NCI-H2227 treated with DMSO at 0.1 percent for 48 hours (cell line): ENCODE results near the gene C1orf74.

Source experiments
- DNase-seq: peaks from one replicate; lab custom pipeline; 2025; lab: John Stamatoyannopoulos, UW

The C1orf74 gene

DNA sequence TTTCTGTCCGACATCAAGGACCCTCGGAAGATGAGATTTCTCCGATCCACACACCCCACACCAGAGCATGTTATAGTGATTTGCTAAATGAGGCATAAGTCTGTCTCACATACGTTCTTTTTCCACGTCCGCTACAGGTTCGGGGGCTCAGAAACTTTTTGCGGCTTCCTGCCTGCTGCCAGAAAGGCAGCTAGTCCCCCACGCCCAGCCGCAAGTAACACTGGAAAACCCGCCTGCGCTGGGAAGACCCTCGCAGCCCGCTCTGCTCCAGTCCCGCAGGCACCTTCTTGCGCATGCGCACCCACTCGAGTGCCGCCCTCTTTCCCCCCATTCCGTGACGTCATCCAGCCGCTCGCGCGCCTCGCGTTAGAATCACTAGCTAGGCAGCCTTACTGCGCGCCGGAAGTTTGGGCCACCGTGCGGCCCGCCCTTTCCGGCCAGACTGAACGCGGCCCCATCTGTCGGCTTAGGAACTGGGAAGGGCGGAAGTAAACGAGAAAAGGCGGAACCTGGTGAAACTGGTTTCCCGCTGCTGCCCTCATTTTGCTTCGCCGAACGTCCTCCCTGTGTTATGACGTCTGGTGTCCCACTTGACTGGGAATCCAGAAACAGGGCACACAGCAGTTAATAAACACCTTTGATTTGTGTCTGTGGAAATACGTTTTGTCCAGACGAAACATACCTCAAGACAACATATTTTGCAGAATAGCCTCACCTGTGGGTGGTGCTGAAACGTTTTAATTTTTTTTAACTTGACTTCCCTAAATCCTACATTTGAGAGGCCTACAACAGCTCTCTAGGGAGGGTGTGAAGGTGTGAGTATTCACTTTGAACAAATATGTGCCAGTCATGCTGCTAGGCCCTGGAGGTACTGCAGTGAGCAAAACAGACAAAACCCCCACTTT is at the start of gene C1orf74:
C1orf74 (minus strand) TSS at position 295 of the 905 bp plus-strand sequence. CDS start 925 bp downstream, outside the sequence.
- DNase-seq, result peak; percentile 99

DNA sequence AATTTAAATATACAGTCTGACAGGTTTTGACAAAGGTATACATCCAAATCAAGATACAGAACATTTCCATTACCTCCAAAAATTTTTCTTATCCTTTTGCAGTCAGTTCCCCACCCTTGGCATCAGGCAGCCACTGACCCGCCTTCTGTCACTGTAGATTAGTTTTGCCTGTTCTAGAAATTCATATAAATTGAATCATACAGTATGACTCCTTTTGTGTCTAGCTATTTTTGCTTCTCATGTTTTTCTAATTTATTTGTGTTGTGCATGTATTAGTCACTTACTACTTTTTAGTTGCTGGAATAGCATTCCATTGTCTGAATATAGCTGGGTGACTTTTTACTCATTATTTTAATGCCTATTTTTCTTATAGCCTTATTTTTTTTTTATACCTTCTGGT is 47.3 kb upstream of the C1orf74 start:
- DNase-seq, result no peak

DNA sequence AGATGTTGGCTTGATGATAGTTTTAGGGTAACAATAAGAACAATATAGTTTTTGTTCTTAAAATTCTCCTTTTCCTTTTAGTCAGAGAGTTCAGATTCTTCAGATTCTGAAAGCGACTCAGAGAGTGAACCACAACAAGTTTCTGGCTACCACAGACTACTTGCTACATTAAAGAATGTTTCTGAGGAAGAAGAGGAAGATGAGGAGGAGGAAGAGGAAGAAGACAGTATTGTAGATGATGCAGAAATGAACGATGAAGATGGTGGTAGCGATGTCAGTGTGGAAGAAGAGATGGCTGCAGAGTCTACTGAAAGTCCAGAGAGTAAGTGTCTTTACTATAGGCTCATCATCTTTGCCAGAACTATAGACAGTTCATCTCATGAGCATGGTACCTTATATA is 46.4 kb upstream of the C1orf74 start:
- no peak for DNase-seq

DNA sequence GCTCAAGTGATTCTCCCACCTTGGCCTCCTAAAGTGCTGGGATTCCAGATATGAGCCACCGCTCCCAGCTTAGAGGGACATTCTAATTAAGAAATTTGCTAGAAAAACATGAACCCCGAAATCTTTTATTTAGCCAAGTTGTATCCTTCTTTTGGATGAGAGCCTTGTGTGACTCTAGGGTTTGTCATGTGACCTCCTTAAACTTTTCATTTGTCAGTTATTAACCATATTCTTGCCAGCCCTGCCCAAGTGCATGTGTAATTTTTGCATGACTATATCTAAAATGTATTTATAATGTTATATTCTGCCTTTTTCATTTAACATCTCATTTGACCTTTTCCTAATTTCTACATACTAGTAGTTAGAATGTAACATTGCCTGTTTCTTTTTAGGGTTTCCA is 45.4 kb upstream of the C1orf74 start:
- no peak for DNase-seq

DNA sequence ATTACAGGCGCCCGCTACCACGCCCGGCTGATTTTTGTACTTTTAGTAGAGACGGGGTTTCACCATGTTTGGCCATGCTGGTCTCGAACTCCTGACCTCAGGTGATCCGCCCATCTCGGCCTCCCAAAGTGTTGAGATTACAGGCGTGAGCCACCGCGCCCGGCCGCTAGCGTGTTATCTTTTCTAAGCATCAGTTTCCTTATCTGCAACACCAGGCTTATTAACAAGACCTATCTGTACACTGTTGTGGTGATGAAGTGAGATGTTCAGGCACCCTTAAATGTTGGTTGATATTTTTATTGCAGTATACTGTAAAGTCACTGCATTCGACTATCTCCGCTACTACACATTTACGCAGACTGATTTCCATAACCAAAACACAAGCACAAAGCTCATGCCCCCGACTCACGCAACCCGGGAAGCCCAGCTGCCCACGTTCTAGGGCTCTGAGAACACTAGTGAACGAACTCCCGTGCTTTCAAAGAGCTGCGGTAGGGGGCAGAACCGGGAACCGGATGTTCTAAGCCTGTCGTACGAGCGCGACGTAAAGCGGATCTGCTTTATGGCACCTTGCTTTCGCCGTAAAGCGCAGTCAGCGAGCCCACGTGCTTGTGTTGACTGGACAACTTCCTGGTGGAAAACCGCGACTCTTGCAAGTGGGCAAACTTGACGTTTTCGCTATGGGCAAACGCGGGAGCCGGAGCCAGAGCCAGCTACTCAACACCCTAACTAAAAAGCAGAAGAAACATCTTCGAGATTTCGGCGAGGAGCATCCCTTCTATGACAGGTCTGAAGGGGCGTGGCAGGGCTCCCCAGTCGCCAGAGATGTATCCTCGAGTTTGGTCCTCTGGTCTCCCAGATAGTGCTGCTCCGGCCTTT is 43.3 kb upstream of the C1orf74 start, which contains the start of gene UTP25:
UTP25 (plus strand) TSS at position 589 of the 879 bp plus-strand sequence; CDS start at position 681, 92 bp downstream.
- peak; percentile 95 for DNase-seq

DNA sequence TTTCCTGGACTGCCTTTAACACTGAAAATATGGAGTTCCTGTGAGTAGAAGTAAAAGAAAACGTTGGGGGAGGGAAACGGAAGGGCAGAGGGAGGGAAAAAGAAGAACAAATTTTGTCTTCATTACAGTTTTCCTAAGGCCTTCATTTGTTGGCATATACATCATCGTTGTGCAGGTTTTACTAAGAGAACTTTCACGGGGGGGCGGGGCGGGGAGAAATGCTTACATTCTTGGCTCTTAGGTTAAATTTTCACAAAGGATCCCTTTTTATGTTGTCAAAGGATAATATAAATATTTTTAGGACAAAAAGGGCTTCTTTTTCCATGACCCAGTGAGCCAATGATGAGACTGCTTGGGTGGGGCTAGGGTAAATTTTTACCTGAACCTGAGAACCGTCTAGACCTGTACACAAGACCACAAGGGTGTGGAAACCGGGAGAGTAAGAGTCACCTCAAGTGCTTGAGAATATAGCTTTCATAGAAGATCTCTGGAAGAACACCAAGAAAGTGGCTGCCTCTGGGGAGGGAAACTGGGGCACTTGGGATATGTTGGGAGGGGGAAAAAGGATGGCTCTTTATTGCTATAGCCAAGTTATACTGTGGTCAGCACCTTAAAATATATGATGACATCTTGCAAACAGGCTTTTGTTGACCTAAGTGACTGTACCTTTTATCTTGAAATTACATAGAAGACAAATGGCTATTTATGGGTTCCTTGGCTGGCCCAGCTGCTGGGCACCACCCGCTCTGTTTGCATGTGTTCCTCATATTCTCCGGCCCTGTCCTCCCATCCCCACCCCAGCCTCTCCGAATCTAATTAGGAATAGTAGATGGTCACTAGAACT is 41.5 kb upstream of the C1orf74 start:
- peak; percentile 6 for DNase-seq

DNA sequence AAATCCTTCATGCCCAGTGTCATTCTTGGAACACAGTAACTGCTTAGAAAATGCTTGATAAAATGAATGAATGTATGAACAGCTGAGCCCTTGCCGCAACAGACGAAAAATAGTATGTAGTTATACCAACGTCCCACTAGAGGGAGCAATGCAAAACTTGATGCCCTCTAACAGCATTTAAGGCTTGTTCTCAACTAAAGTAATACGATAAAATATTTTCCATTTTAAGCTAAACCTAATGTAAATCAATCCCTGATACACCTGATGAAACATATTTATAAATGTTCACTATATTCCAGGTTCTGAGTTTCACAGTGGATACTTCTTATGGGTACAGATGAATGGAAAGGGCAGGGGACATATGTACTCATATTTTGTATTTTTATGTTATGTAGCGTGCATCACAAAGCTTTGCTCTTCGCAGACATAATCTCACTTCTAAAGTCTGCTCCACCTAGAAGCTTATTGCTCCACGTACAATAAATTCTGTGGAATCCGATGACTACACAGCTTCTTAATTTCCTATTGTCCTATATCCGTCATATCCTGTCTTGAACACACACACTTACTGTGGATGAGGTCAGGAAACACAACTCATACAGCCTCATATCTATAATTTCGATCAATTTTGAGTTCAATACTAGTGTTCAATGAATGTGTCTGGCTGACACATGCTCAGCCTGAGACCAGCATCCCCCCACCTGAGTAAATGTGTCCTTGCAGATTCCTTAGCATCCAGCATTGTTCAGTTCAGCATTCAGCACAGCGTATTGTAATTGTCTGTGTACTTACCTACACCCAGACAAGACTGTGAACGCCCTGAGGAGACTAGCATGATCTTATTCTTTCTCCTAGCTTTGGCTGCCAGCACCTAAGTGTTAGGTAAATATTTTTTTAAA is 39.0 kb upstream of the C1orf74 start:
- DNase-seq, result peak; percentile 9

DNA sequence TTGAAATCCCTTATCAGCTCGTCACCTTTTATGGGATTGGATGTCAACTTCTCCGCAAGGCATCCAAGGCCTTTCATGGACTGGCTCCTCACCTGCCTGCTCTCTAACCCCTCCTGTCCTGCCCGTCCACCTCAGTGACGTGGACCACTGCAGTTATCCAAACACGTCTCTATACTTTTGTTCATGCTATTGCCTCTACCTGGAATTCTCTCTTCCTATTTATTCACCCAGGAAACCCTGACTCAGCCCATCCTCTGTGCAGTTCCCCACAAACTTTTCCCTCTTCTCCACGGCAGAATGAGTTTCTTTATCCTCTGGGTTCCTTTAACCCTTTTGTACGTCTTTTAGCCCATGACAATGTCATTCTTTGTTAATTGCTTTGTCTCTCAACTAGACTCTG is 38.3 kb upstream of the C1orf74 start:
- DNase-seq, result no peak

DNA sequence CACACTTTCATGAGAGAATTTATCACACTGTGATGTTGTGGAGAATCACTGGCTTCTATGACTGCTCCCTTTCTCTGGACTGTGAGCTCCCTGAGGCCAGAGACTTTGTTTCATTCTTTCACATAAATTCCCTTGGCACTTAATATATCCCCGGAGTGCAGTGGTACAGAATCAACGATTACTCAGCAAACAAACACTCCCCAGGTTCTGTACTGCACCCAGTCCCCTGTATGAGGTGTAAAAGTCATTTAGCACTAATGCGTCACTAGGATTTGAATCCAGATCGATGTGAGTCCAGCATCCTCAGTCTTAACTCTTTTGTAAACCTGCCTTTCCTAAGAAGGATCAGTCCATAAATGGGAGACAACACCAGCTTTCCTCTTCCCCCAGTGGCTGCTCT is 36.6 kb upstream of the C1orf74 start:
- no peak for DNase-seq

DNA sequence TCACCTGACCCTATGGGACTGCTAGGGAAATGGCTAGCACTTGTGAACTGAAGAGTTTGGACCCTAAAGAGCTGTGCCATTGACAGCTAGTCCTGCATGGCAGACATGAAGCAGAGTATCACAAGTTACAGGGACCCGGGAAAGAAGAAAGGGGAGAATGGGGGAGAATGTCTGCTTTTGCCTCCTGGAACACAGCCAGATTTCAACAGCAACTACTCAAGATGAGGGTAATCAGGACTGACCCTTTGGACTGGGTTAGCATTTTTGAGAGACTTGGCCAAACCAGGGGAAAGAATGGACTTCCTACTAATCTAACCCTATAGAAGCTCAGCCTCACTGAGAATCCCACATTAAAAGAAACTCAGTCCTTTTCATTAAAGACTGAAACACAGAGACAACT is 34.7 kb upstream of the C1orf74 start:
- peak; percentile 71 for DNase-seq

DNA sequence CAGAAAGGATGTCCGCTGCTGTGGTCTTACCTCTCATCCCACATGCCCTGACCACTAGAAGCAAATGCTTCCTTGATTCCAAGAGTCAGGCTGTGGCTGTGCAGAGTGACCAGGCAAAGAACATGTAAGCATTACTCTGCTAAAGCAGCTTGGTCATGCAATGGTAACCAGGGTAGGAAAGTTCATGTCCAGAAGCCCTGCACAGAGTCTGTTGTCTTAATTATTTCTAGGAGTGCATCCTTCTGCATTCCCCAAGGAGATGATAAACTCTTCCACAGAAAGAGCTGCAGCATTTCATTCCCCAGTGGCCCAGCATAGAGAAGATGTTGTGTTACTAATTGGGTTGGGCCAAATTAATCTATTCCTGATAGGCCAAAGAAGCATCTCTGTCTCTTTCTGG is 33.3 kb upstream of the C1orf74 start:
- no peak for DNase-seq

DNA sequence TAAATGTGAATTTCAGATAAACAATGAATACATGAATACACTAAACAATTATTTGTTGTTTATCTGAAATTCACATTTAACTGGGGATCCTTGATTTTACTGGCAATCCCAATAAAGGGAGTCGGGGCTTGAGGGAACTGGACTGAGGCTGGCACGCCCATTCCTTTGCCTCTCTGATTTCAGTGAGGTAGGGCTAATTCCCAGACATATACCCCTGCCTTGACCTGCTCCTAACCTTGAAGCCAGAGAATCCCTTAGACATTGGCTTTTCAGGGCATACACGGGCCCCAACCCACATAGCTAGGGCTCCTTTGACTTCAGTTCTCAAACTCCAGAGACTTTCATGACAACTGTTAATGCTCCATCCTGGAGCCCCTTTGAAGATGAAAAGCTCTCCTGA is 32.6 kb upstream of the C1orf74 start:
- DNase-seq, result no peak

DNA sequence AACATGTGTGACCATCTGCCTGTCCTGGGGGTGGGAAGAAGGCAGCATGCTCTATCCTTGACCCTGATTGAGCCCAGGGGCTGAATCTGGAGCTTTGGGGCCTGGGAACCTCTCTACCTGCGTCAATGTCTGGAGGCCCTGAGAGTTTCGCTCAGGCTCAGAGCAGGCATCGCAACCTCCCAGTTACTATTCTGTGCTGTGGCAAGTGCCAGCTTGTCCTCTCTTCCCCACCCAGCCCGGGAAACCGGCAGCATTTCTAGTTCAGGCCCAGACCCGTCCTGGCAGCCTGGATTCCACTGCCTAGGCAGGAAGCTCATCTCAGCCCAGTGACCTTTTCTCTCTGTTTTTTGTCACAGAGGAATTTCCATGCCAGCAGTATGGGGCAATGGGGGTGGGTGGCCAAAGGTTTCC is 31.6 kb upstream of the C1orf74 start:
- DNase-seq, result no peak

DNA sequence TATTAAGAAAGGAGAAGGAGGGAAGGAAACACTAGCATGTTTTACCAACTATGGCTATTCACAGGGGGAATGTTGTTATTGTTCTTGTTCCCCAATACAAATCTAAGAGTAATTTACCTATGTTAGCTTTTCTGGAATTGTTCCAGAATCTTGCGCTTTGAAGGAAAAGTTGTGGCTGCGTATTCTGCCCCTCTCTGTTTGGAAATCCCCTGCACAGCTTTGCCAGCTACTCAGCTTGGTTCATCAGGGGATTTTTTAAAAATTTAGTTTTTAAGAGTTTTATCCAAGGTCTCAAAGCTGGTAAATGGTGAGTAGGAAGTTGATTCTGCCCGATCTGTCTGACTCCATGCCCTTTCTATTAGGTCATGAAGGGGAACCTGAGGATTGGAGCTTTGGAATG is 31.1 kb upstream of the C1orf74 start:
- DNase-seq, result no peak

DNA sequence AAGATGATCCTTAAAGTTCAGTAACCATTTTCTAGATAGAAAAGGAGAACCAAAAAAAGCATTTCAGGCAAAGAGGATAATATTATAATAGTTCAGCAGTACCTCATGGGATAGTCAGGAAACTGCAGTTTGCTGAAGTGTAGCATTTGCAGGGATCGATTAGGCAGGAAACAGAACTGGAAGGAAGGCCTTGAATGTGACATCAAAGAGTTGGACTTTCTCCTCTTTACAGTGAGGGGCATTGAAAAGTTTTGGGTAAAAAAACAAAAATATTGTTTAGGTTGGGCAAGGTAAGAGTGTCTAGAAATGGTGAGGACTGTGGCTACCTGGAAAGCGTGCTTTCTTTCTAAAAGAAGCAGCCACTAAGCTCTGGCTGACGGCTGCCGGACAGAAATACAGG is 29.5 kb upstream of the C1orf74 start:
- DNase-seq, result no peak

DNA sequence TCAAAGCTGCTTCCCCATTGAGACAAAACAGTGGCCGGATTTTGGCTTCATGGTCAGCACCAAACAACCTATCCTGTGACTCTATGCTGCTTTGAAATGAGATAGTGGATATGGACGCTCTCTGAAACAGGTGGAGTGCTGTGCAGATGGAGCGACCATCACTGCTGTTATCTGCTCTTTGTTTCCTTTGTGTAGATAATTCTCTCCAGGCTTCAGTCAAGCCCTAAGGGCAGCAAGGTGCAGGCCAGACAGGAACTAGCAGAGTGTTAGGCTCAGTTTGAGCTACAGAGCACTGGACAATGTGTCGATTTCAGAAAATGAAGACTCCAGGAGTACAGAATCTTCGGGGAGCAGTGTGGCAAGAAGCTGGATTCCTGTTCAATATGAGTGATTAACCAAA is 26.4 kb upstream of the C1orf74 start:
- DNase-seq, result no peak

DNA sequence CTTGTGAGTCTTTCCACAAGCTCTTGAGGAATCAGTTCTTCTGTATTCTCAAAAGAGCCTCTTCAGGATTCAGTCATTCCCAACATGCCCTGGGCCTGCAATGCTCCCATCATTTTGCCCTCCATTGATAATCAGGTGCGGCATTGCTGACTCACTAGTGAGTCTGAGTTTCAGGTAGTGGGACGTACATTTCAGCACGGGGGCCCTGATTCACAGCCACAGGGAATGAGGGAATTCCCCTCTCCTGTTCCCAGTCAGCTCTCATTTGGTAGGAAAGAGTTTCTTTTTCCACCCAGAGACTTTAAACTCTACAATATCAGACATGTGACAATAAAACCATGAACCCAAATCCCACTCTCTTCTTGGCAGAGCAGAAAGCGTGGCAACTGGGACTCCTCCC is 25.3 kb upstream of the C1orf74 start:
- no peak for DNase-seq

DNA sequence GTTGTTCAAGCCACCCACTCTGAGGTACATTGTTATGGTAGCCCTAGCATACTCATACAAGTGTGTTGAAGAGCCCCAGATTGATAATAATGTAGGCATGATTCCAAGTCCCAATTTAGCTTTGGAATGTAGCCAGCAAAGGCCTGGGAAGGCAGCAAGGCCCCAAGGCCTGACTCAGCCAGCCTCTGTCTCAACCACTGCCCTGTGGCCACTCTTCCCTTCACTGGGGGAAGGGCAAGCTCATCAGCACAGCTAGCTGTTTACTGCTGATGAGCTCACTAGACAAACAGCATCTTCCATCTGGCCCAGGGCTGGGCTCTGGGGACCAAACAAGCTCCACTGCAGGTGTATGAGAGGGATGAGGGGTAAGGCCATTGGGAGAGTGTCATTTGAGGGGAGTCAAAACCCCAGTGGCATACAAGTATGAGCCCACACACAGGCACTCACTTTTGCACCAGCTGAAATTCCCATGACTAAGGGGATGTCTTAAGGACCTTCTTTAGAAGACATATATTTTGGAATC is 23.8 kb upstream of the C1orf74 start:
- DNase-seq, result peak; percentile 10

DNA sequence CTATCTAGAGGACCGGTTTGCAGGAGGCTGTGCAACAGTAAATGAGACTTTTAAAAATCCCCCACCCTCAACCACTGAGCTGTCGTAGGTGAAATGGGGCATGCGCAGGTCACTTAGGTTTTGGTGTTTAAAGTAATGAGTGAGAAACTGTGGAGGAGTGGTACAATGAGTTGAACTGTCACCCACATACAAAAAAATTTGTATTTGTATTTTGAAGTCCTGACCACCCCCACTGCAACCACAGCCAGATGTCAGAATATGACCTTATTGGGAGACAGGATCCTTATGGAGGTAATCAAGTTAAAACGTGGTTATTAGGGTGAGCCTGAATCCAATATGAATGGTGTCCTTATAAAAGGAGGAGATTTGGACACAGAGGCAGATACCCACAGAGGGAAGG is 23.1 kb upstream of the C1orf74 start:
- no peak for DNase-seq

DNA sequence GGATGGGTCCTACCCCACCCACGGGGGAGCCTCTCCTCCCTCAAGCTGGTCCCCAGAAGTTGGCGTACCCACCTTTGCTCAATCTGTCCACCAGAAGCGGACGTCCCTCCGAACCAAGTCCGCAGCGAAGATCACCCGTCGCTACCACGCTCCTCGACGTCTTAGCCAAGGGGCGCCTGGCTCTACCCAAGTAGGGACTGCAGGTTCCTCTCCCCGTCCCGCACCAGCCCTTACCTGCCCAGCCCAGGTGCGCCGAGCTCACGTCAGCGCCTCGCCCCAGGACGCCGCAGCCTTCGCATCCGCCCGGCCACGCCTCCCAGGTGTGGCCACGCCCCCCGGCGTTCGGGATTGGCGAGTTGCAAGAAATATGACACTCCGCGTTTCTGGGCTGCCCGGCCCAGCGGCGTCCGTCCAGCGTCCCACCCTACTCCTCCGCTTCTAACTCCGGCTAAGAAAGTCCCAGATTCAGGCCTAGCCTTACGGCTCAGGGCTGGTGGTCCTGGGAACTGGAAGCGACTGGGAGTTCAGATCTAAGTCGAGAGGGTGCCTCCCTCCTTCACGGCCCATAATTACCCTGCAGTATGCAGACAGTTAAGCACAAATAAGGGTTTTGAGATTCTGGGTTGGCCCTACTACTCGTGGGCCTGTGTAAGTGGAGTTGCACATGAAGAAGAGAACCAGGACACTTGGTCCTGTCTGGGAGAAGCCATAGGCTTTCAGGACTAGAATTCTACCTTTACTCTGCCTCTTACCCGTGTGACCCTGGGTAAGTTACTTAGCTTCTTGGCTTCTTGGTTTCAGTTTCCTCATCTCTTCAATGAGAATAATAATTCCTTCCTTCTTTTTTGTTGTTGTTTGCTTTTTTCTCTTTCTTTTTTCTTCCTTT is 21.8 kb upstream of the C1orf74 start, which contains the start of gene IRF6:
IRF6 (minus strand) TSS at position 268 of the 886 bp plus-strand sequence. CDS start 4,729 bp downstream, outside the sequence.
- DNase-seq, result no peak
